ENCODE results near the gene METTL13.

Gene METTL13

DNA sequence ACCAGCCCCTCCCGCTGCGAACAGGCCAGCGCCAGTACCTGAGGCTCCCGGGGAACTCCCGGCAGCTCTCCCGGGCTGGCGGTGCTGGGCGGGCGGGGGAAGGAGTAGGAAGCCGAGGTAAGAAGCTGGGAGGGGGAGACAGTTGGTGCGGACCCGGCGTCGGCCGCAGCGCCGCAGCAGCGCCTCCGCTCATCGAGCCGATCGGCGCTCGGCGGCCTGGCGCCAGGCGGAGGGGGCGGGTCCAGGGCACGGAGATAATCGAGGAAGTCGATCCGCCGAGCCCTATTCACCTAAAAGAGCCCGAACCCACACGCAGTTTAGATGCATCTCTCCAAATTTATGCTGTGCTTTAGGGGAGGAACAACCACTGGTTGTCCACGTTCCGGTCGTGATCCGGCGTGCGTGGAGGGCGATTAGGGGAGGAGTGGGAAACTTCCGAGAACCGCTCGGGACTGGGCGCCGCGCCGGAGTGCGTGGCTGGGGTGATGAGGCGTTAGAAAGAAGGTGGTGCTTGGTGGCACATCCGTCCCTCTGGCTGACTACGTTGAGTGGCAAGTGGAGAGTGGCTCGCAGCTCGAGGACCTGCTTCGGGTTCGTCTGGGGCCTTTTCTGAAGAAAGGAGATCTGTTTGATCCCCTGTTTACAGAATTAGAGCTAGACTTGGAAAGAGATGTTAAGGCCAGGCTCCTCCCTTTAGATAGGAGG lies 39.4 kb upstream of the METTL13 start, which contains the start of gene VAMP4:
Gene VAMP4, minus strand, starts transcription at position 194 of the 705 bp plus-strand sequence. CDS start 3,651 bp downstream, outside the sequence.
- no peak for DNase-seq (ENCODE audit: extremely low read depth, low read depth)
- no peak for TF ChIP-seq CTCF (IDR thresholded peaks at IDR 0.05; ENCODE audit: low read depth, low read length)

- TF ChIP-seq CTCF (IDR thresholded peaks at IDR 0.05; ENCODE audit: low read depth, low read length), result no peak
- no peak for DNase-seq (ENCODE audit: extremely low read depth, low read depth)
These were observed 38.9 kb upstream of the METTL13 start for GRCh38 chr1:171742577-171742922.

DNA sequence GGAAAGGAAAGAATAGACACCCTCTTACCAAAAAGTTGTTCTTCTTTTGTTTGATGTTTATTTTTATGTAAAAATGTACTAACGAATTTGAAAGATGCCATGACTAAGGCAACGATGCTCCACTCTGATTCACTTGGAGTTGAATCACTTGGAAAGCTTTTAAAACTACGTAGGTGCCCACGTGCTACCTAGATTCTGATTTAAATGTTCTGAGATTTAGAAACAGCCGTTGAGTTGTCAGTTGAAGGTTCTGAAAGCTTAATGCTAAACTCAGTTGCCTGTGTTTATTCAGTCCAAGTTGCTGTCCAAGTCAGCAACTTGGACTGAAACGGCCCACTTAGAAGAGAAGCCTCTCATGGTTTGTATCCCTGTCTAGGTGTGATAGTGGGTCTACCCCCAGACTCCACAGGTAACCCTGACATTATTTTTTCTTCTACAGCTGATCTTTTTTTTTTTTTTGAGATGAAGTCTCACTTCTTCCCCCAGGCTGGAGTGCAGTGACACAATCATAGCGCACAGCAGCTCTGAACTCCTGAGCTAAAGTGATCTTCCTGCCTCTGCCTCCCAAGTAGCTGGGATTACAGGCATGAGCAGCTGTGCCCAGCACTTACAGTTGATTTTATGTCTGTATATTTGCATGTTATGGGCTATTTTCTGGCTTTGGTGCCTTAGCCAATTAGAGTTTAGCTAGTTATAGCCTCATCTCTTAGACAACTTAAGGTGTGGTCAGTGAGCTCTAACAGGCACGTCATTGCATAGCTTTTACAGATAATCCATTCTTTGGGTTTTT lies 38.2 kb upstream of the METTL13 start:
- no peak for DNase-seq (ENCODE audit: extremely low read depth, low read depth)
- TF ChIP-seq CTCF (IDR thresholded peaks at IDR 0.05; ENCODE audit: low read depth, low read length), result no peak

GRCh38 chr1:171744986-171745385 lies 36.5 kb upstream of the METTL13 start:
- DNase-seq (ENCODE audit: extremely low read depth, low read depth), result no peak
- no peak for TF ChIP-seq CTCF (IDR thresholded peaks at IDR 0.05; ENCODE audit: low read depth, low read length)

- no peak for DNase-seq (ENCODE audit: extremely low read depth, low read depth)
- no peak for TF ChIP-seq CTCF (IDR thresholded peaks at IDR 0.05; ENCODE audit: low read depth, low read length)
These were observed 32.8 kb upstream of the METTL13 start for GRCh38 chr1:171748651-171749050.

GRCh38 chr1:171751221-171751620 lies 30.2 kb upstream of the METTL13 start:
- TF ChIP-seq CTCF (IDR thresholded peaks at IDR 0.05; ENCODE audit: low read depth, low read length), result no peak
- no peak for DNase-seq (ENCODE audit: extremely low read depth, low read depth)

GRCh38 chr1:171753182-171753581 lies 28.3 kb upstream of the METTL13 start:
- DNase-seq (ENCODE audit: extremely low read depth, low read depth), result no peak
- TF ChIP-seq CTCF (IDR thresholded peaks at IDR 0.05; ENCODE audit: low read depth, low read length), result no peak
